HepG2 (cell line): ENCODE data around the gene GREM1. TPM values are rescaled to one million over a fixed set of nuclear protein-coding genes. Genes with fewer than 3 reads are reported as not detected.

Source experiments
- ATAC-seq: fragments of 200-7000 bp; cut with Tn5 transposase; 3 replicates; pipeline ENCODE4 v1.9.1; 2020; ENCODE audit warnings: mild to moderate bottlenecking, moderate library complexity
- BruUV-seq: library from RNA; stranded (reverse); fragments of 400-500 nt; replicated peaks from 2 replicates; lab custom pipeline; 2021; lab: Mats Ljungman, UMichigan
- CTCF ChIA-PET: fragments of 300-600 bp; formaldehyde crosslinking; extraction: SDS; loops from one replicate; lab custom pipeline; 2021; ENCODE audit warnings: low total read pairs, inconsistent platforms, low intra/inter-chr PET ratio; lab: Yijun Ruan, JAX
- POLR2A ChIA-PET: fragments of 350-600 bp; sonication (Branson Sonifier 250); formaldehyde crosslinking; loops from one replicate; lab custom pipeline; 2020; ENCODE audit warnings: antibody characterized with exemption, inconsistent platforms; lab: Yijun Ruan, JAX
- DNase-seq: peaks from one replicate; pipeline ENCODE4 v3.0.0-alpha.2; 2015; ENCODE audit warnings: low spot score
- FAIRE-seq: peaks from 3 replicates; lab custom pipeline; 2011; peaks lifted over from hg19 to GRCh38; lab: Jason Lieb, UNC
- H2AFZ ChIP-seq: one replicate; pipeline ENCODE4 v1.6.1; 2011; ENCODE audit warnings: low read length, inconsistent platforms
- H3K27ac ChIP-seq: fragments of 300-600 bp; 3 replicates; pipeline ENCODE4 v1.8.0; 2011; ENCODE audit warnings: mixed run types, mild to moderate bottlenecking, mixed read lengths, low read length, inconsistent platforms; ENCODE audit not compliant: insufficient read depth; ENCODE audit errors: extremely low read length
- H3K27me3 ChIP-seq, 2 experiments: fragments of 200-600 bp in 1 of 2; 2 replicates in 1 of 2; 3 replicates in 1 of 2; pipeline versions ENCODE4 v1.6.0 to v1.8.0; 2011; ENCODE audit warnings: low read length in 2 of 2, mild to moderate bottlenecking in 2 of 2, moderate library complexity in 2 of 2, inconsistent platforms in 1 of 2; ENCODE audit not compliant: insufficient read depth in 2 of 2, control insufficient read depth in 1 of 2
- H3K36me3 ChIP-seq, 2 experiments: fragments of 200-600 bp in 1 of 2; replicated peaks in 1 of 2; 2 replicates in 1 of 2; 3 replicates in 1 of 2; pipeline versions ENCODE4 v1.5.1 to v1.8.0; 2011; ENCODE audit warnings: low read length in 2 of 2, inconsistent platforms in 1 of 2; ENCODE audit not compliant: insufficient read depth in 2 of 2, control insufficient read depth in 1 of 2
- H3K4me1 ChIP-seq: 2 replicates; pipeline ENCODE4 v1.5.1; 2012; ENCODE audit warnings: low read length, inconsistent platforms; ENCODE audit not compliant: insufficient read depth
- H3K4me2 ChIP-seq: 2 replicates; pipeline ENCODE4 v1.6.0; 2011; ENCODE audit warnings: low read depth, low read length, inconsistent platforms
- H3K4me3 ChIP-seq, 3 experiments: fragments of 200-600 bp in 1 of 3; sonication (generic), shearing (Covaris generic) in 1 of 3; replicated peaks in 1 of 3; 2 replicates each; pipeline ENCODE4 v1.5.1; 2011 to 2016; ENCODE audit warnings: low read length in 3 of 3, inconsistent platforms in 2 of 3, low read depth in 2 of 3, mild to moderate bottlenecking in 2 of 3, control low read depth in 1 of 3, mixed read lengths in 1 of 3; ENCODE audit not compliant: insufficient read depth in 1 of 3
- H3K79me2 ChIP-seq: one replicate; pipeline ENCODE4 v1.6.1; 2011; ENCODE audit warnings: low read length, inconsistent platforms; ENCODE audit not compliant: insufficient read depth
- H3K9ac ChIP-seq: 2 replicates; pipeline ENCODE4 v1.6.0; 2011; ENCODE audit warnings: mild to moderate bottlenecking, low read depth, low read length, inconsistent platforms; ENCODE audit not compliant: insufficient read depth
- H3K9me3 ChIP-seq: 2 replicates; pipeline ENCODE4 v1.5.1; 2012; ENCODE audit warnings: mild to moderate bottlenecking, low read length
- H4K20me1 ChIP-seq: 2 replicates; pipeline ENCODE4 v1.6.0; 2011; ENCODE audit warnings: inconsistent platforms, mild to moderate bottlenecking, low read length, moderate library complexity; ENCODE audit not compliant: insufficient read depth
- ETV5 ChIP-seq: IDR thresholded peaks from 2 replicates; pipeline ENCODE4 v1.6.1; 2018; ENCODE audit warnings: missing biosample characterization, missing genetic modification reagents, inconsistent platforms, borderline replicate concordance
- MBNL3 ChIP-seq: fragments of 250-450 bp; sonication (Bioruptor Pico); conservative IDR thresholded peaks from 2 replicates; pipeline ENCODE4 v1.8.0; 2022; ENCODE audit warnings: mild to moderate bottlenecking, inconsistent platforms
- PPARG ChIP-seq: conservative IDR thresholded peaks from 2 replicates; pipeline ENCODE4 v1.6.1; 2016; ENCODE audit warnings: missing biosample characterization, missing genetic modification reagents
- TAF15 ChIP-seq: fragments of 200-400 bp; formaldehyde crosslinking; IDR thresholded peaks from one replicate; pipeline ENCODE4 v1.6.1; 2018; ENCODE audit warnings: mild to moderate bottlenecking, low read depth, low read length; ENCODE audit not compliant: poor library complexity, severe bottlenecking
- TBX2 ChIP-seq: sonication (generic); formaldehyde crosslinking; IDR thresholded peaks from 2 replicates; pipeline ENCODE4 v1.5.0; 2020; ENCODE audit warnings: missing genetic modification reagents, mild to moderate bottlenecking, borderline replicate concordance
- ZNF253 ChIP-seq: sonication (generic); formaldehyde crosslinking; IDR thresholded peaks from 2 replicates; pipeline ENCODE4 v1.8.0; 2022; ENCODE audit warnings: mild to moderate bottlenecking, missing genetic modification reagents, borderline replicate concordance
- ZNF354B ChIP-seq: sonication (generic); formaldehyde crosslinking; IDR thresholded peaks from 2 replicates; pipeline ENCODE4 v1.8.0; 2022; ENCODE audit warnings: mild to moderate bottlenecking, missing genetic modification reagents
- ZNF687 ChIP-seq: sonication (generic); formaldehyde crosslinking; IDR thresholded peaks from 2 replicates; pipeline ENCODE4 v1.5.1; 2020; ENCODE audit warnings: mild to moderate bottlenecking, missing genetic modification reagents, moderate library complexity
- ZNF761 ChIP-seq: sonication (generic); formaldehyde crosslinking; conservative IDR thresholded peaks from 2 replicates; pipeline ENCODE4 v1.4.0; 2020; ENCODE audit warnings: mild to moderate bottlenecking, missing genetic modification reagents
- ZNF775 ChIP-seq: sonication (generic); formaldehyde crosslinking; IDR thresholded peaks from 2 replicates; pipeline ENCODE4 v1.4.0; 2020; ENCODE audit warnings: missing genetic modification reagents, mild to moderate bottlenecking, moderate library complexity, borderline replicate concordance
- ZNF841 ChIP-seq: sonication (generic); formaldehyde crosslinking; IDR thresholded peaks from 2 replicates; pipeline ENCODE4 v1.8.1; 2023; ENCODE audit warnings: missing genetic modification reagents, borderline replicate concordance
- ZNF879 ChIP-seq: sonication (generic); formaldehyde crosslinking; IDR thresholded peaks from 2 replicates; pipeline ENCODE4 v1.8.1; 2023; ENCODE audit warnings: missing genetic modification reagents
- WGBS: methylation state at CpG from one replicate; pipeline ENCODE4 v1.1.6; 2017; ENCODE audit warnings: low lambda C conversion rate; 5-methylcytosine and 5-hydroxymethylcytosine counted together
- in situ Hi-C: cut with HindIII; loops from 2 replicates; pipeline ENCODE4 v1.10.0; 2017; ENCODE audit warnings: low pct_unique_long_range_greater_than_20kb; ENCODE audit not compliant: extremely low pct_ligation_motif_present
- intact Hi-C: fragments of 100-400 bp; cut with micrococcal nuclease; formaldehyde crosslinking; loops from one replicate; pipeline ENCODE4 v1.10.0; 2022; ENCODE audit not compliant: unreplicated experiment
- polyA plus RNA-seq, 8 experiments: library from polyadenylated mRNA; depleted of rRNA in 3 of 8; stranded (reverse) in 7 of 8; unstranded in 1 of 8; fragments of >200 nt; fragmentation: Illumina TruSeq in 4 of 8; extraction: Trizol in 4 of 8; gene quantifications; 2 replicates each; pipeline versions ENCODE4 v1.2.1 to v1.2.3, GENCODE V29; 2011 to 2016; ENCODE audit warnings: low read depth in 4 of 8, missing spikeins in 1 of 8, mixed read lengths in 1 of 8; ENCODE audit not compliant: insufficient read depth in 1 of 8
- total RNA-seq, 5 experiments: library from RNA; depleted of rRNA; stranded (reverse); fragments of >200 nt; fragmentation: Illumina TruSeq; extraction: Trizol; gene quantifications; 2 replicates each; pipeline ENCODE4 v1.2.3, GENCODE V29; 2016; ENCODE audit warnings: low read depth in 1 of 5

The GREM1 gene
- total and polyA plus RNA-seq, 2 of the 13 experiments (the other 11 are each of a cell fraction or from before 2014, with no cell fraction given) = 0.02 to 0.08 TPM

GRCh38 chr15:32729700-32730395 lies 12.0 kb downstream of the GREM1 start:
- BruUV-seq = no TSS peak
- Histone ChIP-seq H3K27ac (no peak overlapping the region), H3K4me3 (no peak overlapping the region), H3K9me3 (no peaks in the 10 kb centered on the region), H3K79me2 (no peaks in the 10 kb centered on the region), H3K4me1 (0 out of 2 replicates have a peak, but pooled peaks cover 6% of the 10 kb centered on the region), H3K9ac (no peak overlapping the region), H4K20me1 (no peaks in the 10 kb centered on the region), H3K36me3 (no peaks in the 10 kb centered on the region), H2AFZ (no peak overlapping the region), H3K27me3 (no peaks in the 10 kb centered on the region; a peak in 1 of 5 replicates), H3K4me2 (no peak overlapping the region)
- DNase-seq (no peak), FAIRE-seq (no peak), ATAC-seq (no peak)
- intact Hi-C loops (no loop called here), in situ Hi-C loops (no loop called here)
- TF ChIP-seq ZNF253 (CRISPR knock-in tag) = no peak
- no peak for TF ChIP-seq ZNF761
- no peak for TF ChIP-seq ZNF354B
- POLR2A ChIA-PET = no interaction called here
- CTCF ChIA-PET = no interaction called here
- 71% methylated on average over 10 of the region's 10 CpGs for WGBS

GRCh38 chr15:32730677-32731654 lies 13.2 kb downstream of the GREM1 start:
- intact Hi-C loops = no loop called here
- ChIA-PET CTCF (no interaction called here), POLR2A (no interaction called here)
- Histone ChIP-seq H4K20me1 (no peaks in the 10 kb centered on the region), H3K27ac (no peak overlapping the region), H3K4me2 (no peak overlapping the region), H3K4me1 (0 out of 2 replicates have a peak, but pooled peaks cover 6% of the 10 kb centered on the region), H3K36me3 (no peaks in the 10 kb centered on the region), H2AFZ (no peak overlapping the region), H3K79me2 (no peaks in the 10 kb centered on the region), H3K9me3 (no peaks in the 10 kb centered on the region), H3K4me3 (no peak overlapping the region), H3K9ac (no peak overlapping the region), H3K27me3 (no peaks in the 10 kb centered on the region; a peak in 1 of 5 replicates)
- ATAC-seq (peak; percentile 83), DNase-seq (peak; percentile 47), FAIRE-seq (no peak)
- WGBS = 46% methylated on average over 15 of the region's 27 CpGs
- BruUV-seq = no TSS peak
- in situ Hi-C loops = no loop called here
- TF ChIP-seq MBNL3 (CRISPR knock-in tag) (no peak), TBX2 (CRISPR knock-in tag) (no peak), ZNF841 (CRISPR knock-in tag) (no peak), ZNF879 (CRISPR knock-in tag) (no peak), ZNF775 (CRISPR knock-in tag) (no peak), ETV5 (CRISPR knock-in tag) (no peak), PPARG (CRISPR knock-in tag) (no peak), ZNF687 (peak; percentile 38), TAF15 (no peak)
